HG03575 (cell line): ENCODE data around the gene SEMA4D.

Experiments
- ATAC-seq: cut with Tn5 transposase; IDR thresholded peaks from one replicate; pipeline ENCODE4 v1.9.1; 2021; ENCODE audit not compliant: unreplicated experiment, insufficient number of reproducible peaks, low FRiP score; ENCODE audit errors: extremely low read depth

SEMA4D gene

DNA sequence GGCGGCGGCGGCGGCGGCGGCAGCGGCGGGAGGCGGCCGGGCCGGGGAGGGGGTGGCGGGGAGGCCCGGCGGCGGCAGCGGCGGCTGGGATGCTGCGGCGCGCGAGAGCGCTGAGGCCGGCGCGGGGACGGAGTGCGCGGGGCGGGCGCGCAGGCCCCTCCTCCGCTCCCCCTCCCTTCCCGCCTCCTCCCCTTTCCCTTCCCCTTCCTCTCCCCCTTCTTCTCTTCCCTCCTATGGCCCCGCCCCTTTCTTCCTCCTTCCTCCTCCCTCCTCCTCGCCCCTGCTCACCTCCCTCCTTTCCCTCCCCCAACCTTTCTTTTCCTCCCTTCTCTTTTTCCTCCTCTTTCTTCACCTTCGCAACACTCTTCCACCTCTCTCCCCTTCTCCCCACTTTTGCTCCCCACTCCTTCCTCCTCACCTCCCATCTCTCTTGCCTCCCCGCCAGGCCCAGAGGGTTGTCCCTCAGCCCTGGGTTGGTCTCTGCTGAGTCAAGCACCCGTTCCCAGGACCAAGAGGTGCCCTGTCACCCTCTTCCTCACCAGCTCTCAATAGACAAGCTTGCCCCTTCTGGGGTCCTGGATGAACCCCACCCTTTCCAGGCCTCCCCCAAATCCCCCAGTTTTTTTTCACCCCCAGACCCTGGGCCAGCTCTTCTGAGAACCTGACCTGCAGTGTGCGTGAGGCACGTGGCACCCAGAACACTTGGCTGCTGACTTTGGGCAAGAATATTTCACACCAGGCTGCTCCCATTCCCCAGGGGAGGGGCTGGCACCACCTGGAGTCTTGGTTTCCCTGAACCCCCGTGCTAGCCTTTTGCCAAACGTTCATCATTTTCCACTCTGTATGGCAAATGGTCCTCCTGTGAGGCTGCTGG is at the start of gene SEMA4D:
TSS of gene SEMA4D (minus strand) at position 136 of the 874 bp plus-strand sequence. CDS start 92,657 bp downstream, outside the sequence.
- ATAC-seq: no peak

- ATAC-seq: no peak
These were observed 49.1 kb upstream of the SEMA4D start for GRCh38 chr9:89547000-89547399.

- no peak for ATAC-seq
These were observed 46.4 kb upstream of the SEMA4D start for GRCh38 chr9:89544279-89544661.

DNA sequence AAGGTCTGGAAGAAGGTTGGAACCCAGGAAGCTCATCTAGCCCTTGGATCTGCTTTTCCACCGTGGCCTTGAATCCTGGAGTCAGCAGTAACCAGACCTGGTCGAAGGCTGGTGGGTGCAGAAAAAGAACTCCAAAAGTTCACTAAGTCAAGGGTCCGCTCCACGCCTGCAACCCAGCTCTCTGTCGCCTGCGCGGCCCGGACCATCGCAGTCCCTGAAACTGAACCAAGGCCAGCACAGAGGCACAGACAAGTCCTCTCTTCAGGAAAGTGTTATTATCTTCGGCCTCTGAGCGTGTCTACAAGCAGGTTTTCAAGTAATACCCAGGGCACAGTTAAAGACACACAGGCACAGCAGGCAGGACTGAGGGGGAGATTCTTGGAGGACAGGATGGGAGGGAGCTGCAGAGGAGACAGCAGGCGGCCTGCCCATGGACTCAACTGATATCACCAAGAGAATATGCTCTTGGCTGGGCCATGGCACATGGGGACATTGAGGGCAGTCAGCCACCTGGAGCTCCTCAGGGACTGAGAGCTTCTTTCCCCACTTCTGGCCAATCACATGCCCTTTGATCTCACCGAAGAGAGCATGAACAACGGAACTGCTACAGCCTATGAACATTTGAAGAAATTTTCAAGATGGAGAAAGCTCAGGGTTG is 45.8 kb upstream of the SEMA4D start:
- ATAC-seq: no peak

GRCh38 chr9:89543111-89543510 is 45.2 kb upstream of the SEMA4D start:
- no peak for ATAC-seq

DNA sequence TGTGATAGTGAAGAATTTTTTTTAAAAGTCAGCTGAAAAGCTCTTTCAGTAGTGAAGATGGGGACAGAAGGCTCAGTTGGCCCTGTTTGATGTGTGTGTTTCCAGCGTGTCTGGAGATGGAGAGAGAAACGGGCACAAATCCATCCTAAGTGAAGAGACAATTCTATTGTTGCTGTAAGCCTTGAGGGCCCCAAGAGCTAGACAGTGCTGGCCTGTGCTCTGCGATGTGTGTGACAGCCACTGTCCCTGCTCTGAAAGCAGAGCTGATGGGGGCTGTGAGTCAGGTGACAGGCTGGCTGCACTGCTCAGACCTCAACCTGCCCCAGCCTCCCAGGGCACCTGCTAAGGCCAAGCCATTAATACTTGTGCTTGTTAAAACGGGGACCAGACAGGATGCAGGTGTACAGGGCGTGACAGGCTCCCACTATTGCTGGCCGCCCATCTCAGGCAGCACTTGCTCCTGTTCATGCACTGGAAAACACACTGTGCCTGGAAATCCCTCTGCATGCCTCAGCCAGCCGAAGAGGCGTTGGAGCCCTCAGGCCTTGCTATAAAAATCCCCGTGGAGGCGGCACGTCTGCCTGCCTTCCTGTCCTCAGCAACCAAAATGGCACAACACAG is 44.6 kb upstream of the SEMA4D start:
- ATAC-seq: no peak

DNA sequence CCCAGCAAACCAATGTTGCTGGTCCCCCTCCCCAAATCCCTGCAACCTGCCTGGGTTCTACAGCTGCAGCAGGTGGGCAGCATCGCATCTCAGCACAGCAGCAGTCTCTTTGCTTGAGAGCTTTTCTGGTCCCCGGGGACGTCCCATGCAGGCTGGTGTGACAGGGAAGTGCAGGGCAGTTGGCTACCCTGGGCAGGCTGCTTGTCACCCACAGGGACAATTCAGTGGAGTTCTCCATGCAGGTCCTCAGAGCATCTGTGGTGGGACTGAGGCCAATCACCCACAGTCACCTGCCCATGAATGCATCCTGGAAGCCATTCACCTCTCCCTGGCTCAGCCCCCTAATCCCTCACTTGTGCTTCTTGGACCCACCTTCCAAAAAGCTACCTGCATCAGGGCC is 43.9 kb upstream of the SEMA4D start:
- ATAC-seq: no peak

GRCh38 chr9:89539374-89539773 is 41.5 kb upstream of the SEMA4D start:
- no peak for ATAC-seq

- no peak for ATAC-seq
These were observed 41.0 kb upstream of the SEMA4D start for GRCh38 chr9:89538871-89539270.

DNA sequence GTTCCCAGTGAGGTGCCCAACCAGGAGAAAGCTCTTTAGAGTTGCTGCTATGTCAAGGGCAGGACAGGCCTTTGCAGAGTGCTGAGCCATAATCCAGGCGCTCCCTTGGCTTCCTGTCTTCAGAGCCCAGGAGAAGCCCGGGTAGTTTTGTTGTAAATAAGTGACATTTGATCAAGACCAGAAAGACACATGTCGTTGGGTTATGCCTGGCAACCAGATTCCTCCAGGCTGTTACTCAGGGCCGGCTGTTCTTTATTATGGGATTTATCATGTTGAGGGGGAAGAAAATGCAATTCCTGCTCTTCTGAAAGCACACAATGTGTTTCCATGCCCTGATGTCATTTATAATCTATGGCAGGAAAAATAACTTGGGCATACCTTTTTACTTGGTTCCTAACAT is 39.3 kb upstream of the SEMA4D start:
- no peak for ATAC-seq

GRCh38 chr9:89536600-89536999 is 38.7 kb upstream of the SEMA4D start:
- no peak for ATAC-seq

- no peak for ATAC-seq
These were observed 38.2 kb upstream of the SEMA4D start for GRCh38 chr9:89536145-89536574.

- no peak for ATAC-seq
These were observed 37.5 kb upstream of the SEMA4D start for GRCh38 chr9:89535461-89535860.

GRCh38 chr9:89534515-89535287 is 36.8 kb upstream of the SEMA4D start:
- ATAC-seq: no peak

DNA sequence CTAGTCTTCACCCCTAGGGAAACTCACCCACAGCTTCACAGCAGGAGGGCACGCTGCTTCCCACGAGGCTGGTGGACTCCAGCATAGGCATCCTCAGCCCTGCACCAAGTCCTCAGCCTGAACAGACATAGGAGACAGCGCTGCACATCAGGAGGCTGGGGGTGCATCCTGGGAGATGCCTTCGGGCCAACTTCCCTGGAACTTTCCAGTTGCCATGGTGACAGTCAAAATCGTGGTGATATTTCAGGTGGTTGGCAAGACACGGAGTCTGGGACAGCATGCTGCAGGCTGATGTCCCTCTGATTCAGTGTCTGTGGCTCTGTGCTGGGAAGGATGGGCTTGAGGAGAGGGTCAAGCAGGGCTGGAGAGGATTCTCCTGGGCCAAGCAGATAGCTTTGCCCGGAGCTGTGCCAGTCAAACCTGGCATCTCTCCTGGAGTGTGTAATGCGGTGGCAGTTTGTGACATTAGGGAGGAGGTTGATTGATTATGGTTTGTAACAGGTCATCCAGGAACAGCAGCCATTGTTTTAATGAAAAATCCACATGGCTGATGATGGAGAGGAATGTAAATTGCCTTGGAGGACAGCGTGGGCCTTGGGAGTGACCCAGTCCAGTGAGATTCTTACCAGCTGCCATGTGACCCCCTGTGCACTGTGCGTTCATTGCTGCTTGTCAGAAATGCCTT is 35.6 kb upstream of the SEMA4D start:
- no peak for ATAC-seq

DNA sequence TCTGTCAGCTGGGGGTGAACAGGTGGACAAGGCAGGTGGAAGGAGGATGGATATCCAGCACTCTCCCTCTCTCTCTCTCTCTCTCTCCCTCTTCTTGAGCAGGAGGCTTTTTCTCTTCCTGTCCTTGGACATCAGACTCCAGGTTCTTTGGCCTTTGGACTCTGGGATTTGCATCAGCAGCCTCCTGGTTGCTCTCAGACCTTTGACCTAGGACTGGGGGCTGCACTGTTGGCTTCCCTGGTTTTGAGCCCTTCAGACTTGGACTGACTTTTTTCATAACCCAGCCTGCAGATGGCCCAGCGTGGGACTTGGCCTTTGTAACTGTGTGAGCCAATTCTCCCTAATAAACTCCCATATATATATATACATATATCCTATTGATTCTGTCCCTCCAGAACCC is 35.0 kb upstream of the SEMA4D start:
- ATAC-seq: no peak

- ATAC-seq: no peak
These were observed 34.6 kb upstream of the SEMA4D start for GRCh38 chr9:89532478-89532877.

DNA sequence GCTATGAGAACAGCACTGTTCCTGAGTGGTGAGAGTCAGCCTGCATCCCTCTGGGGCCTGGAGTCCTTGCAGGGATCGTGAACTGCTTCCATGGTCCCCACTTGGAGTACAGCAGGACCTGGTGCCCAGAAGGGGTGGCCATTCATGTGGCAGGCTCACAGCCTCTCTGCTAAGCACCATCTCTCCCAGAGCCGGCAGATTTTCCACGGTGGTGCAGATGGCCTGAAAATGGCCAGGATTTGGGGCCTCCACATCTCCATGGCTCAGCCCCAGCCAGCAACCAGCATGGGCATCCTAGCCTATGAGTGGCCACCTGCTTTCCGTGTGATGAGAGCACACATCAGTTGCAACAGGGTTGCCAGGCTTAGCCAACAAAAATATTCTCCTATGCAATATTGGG is 33.9 kb upstream of the SEMA4D start:
- ATAC-seq: no peak

DNA sequence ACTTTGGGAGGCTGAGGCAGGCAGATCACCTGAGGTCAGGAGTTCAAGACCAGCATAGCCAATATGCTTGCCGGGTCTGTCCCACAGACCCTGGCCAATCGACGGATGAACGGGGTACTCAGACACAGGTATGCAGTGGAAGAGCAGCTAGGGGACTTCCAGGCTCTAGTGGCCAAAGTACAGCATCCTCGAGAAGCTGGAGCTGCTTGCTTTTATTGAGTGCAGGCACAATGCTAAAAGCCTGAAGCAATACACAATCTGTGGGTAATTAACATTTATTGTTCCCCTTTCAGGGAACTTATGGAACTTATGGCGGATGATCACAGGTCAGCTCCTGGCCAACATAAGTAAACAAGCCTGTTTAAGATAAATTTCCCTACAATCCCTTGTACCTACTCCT is 32.8 kb upstream of the SEMA4D start:
- ATAC-seq: no peak
